Right atrium auricular region (tissue), 2 donors: ENCODE results near the gene CCT8. TPM values are rescaled to one million over a fixed set of nuclear protein-coding genes. Genes with fewer than 3 reads are reported as not detected.

Source experiments
- DNase-seq: peaks from one replicate; pipeline ENCODE4 v3.0.0-alpha.2; 2019; ENCODE audit warnings: low spot score
- H3K27ac ChIP-seq, 2 donors: fragments of 200-600 bp; sonication (generic); 1 replicate in 1 of 2; 2 replicates in 1 of 2; pipeline ENCODE4 v1.5.1; 2016 to 2019
- H3K27me3 ChIP-seq, 2 donors: fragments of 200-600 bp; sonication (generic); one replicate each; pipeline versions ENCODE4 v1.5.1 to v1.6.0; 2017 to 2019
- H3K36me3 ChIP-seq: fragments of 200-600 bp; sonication (generic); one replicate; pipeline ENCODE4 v1.5.1; 2016
- H3K4me1 ChIP-seq, 2 donors: fragments of 200-600 bp; sonication (generic); one replicate each; pipeline versions ENCODE4 v1.5.1 to v1.6.0; 2017 to 2019
- H3K4me3 ChIP-seq, 2 donors: fragments of 200-600 bp; sonication (generic); 1 replicate in 1 of 2; 2 replicates in 1 of 2; pipeline ENCODE4 v1.5.1; 2017 to 2019; ENCODE audit warnings: mild to moderate bottlenecking in 1 of 2, moderate library complexity in 1 of 2
- H3K9me3 ChIP-seq, 2 donors: fragments of 200-600 bp; sonication (generic); one replicate each; pipeline ENCODE4 v1.5.1; 2019
- total RNA-seq, 2 donors: library from RNA; depleted of rRNA; stranded (reverse); fragments of >200 nt; gene quantifications; one replicate each; pipeline ENCODE4 v1.1.0, GENCODE V29; 2016
- TF ChIP-seq, protein P1 (sequence below), 2 donors: fragments of 200-600 bp; sonication (generic); IDR thresholded peaks; one replicate each; pipeline ENCODE4 v1.5.1; 2019; ENCODE audit warnings: antibody characterized with exemption in 2 of 2

The CCT8 gene
- total RNA-seq, 2 donors from 2014 or later, result 89.5 to 91.8 TPM

DNA sequence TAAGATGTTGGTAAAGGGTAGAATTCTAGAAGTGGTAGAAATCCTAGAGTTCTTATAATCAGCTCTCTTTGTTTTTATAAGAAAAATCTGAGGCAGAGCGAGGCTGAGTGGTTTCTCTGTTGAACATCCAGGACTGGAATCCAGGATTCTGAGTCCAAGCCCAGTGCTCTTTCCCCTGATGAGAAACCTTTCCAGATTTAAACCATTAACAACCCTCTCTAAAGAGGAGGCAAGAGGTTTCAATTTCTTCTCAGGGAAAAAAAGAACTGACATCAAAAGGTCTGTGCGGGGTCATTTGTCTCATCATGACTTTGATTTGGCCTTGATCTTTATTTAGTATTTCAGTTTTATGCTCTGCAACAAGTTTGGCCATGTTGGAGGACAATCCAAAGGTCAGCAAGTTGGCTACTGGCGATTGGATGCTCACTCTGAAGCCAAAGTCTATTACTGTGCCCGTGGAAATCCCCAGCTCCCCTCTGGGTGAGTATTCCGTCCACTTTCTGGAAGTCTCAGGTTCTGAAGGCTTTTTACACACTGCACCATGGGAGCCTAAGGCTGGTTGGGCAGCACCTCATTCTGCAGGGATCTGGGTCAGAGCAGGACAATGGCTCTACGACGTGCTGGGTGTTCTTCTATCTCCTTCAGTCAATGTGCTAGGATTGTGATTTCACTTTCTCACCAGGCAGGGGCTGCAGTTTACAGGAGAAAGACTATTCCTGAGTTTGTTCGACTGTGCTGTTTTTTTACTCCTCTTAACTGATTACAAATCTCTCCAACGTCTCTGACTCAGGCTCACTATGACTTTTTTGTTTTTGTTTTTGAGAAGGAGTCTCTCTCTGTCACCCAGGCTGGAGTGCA lies 18.9 kb upstream of the CCT8 start:
- TF ChIP-seq, protein P1, sequence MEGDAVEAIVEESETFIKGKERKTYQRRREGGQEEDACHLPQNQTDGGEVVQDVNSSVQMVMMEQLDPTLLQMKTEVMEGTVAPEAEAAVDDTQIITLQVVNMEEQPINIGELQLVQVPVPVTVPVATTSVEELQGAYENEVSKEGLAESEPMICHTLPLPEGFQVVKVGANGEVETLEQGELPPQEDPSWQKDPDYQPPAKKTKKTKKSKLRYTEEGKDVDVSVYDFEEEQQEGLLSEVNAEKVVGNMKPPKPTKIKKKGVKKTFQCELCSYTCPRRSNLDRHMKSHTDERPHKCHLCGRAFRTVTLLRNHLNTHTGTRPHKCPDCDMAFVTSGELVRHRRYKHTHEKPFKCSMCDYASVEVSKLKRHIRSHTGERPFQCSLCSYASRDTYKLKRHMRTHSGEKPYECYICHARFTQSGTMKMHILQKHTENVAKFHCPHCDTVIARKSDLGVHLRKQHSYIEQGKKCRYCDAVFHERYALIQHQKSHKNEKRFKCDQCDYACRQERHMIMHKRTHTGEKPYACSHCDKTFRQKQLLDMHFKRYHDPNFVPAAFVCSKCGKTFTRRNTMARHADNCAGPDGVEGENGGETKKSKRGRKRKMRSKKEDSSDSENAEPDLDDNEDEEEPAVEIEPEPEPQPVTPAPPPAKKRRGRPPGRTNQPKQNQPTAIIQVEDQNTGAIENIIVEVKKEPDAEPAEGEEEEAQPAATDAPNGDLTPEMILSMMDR (IDR thresholded peaks at IDR 0.05), result no peak
- no peak for DNase-seq
- Histone ChIP-seq H3K36me3 (no peaks in the 10 kb centered on the region), H3K9me3 (no peaks in the 10 kb centered on the region), H3K27me3 (no peaks in the 10 kb centered on the region), H3K4me3 (no peak overlapping the region), H3K4me1 (no peaks in the 10 kb centered on the region), H3K27ac (no peak overlapping the region)

DNA sequence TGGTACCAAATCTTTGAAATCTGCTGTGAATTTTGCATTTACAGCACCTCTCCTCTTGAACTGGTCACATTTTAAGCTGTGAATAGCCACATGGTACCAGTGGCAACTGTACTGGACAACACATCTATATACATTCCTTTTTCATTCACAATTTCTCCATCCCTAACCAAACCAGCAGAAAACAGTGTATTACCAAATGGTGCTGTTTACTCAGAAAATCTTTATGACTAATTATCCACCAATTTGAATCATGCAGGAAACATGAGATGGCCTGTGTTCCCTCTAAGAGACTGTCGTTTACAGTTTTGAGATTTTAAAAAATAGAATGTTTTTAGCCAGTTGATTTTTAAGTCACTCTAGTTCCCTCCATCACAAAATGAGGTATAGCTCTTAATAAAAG lies 17.6 kb upstream of the CCT8 start:
- H3K9me3 ChIP-seq, result no peaks in the 10 kb centered on the region
- no peak overlapping the region for H3K4me3 ChIP-seq
- no peak for DNase-seq
- no peaks in the 10 kb centered on the region for H3K27me3 ChIP-seq
- H3K36me3 ChIP-seq, result no peaks in the 10 kb centered on the region
- no peaks in the 10 kb centered on the region for H3K4me1 ChIP-seq
- no peak overlapping the region for H3K27ac ChIP-seq
- TF ChIP-seq, protein P1 (IDR thresholded peaks at IDR 0.05), result no peak

DNA sequence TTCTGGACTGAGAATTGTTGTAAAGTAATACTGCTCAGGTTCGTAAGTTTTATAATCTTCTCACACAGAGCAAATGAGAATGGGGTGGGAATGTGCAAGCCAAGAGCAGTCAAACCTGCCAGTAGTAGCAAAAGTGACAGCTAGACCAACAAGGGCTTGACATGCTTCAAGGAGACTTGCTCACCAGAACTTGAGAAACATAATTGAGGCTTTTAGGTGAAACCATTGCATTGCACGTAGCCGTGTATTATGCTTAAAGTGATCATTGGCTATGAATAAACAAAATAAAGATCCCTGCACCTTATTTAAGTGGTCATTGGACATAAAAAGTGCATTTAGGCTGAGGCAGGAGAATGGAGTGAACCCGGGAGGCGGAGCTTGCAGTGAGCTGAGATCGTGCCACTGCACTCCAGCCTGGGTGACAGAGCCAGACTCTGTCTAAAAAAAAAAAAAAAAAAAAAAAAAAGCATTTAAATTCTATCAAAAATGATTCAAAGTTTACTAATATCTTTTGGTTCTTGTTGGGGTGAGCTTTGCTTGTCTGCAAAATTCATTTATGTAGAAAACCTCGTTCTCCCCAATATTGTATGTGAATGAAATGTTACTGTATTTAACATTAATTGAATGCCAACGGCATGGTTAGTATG lies 11.8 kb upstream of the CCT8 start:
- no peak overlapping the region for H3K27ac ChIP-seq
- H3K4me1 ChIP-seq, result peaks cover 0 to 14% of the 10 kb centered on the region in 2 donors
- TF ChIP-seq, protein P1 (IDR thresholded peaks at IDR 0.05), result no peak
- no peak overlapping the region for H3K4me3 ChIP-seq
- H3K9me3 ChIP-seq, result no peaks in the 10 kb centered on the region
- no peak for DNase-seq
- no peaks in the 10 kb centered on the region for H3K36me3 ChIP-seq
- H3K27me3 ChIP-seq, result no peaks in the 10 kb centered on the region

DNA sequence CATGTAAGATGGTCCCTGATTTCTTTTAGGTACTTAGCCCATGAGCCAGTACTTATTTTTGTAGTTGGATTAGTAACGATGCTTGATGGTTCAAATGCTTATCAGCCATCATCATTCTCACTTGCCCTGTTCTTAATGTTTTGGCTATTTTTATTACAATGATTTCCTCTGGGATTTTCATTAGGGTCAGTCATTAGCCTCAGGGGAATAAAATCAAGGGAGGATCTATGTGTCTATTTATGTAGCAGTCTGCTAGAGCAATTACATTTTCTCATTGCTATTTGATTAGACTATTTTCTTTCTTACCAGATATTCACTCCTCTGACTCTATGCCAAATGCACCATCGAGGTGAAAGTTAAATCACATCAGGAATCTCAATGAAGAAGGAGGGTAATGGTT lies 10.9 kb upstream of the CCT8 start:
- no peak for DNase-seq
- H3K36me3 ChIP-seq, result no peaks in the 10 kb centered on the region
- no peak overlapping the region for H3K27ac ChIP-seq
- TF ChIP-seq, protein P1 (IDR thresholded peaks at IDR 0.05), result no peak
- H3K27me3 ChIP-seq, result no peaks in the 10 kb centered on the region
- peaks cover 0 to 17% of the 10 kb centered on the region in 2 donors for H3K4me1 ChIP-seq
- no peaks in the 10 kb centered on the region for H3K9me3 ChIP-seq
- no peak overlapping the region for H3K4me3 ChIP-seq

DNA sequence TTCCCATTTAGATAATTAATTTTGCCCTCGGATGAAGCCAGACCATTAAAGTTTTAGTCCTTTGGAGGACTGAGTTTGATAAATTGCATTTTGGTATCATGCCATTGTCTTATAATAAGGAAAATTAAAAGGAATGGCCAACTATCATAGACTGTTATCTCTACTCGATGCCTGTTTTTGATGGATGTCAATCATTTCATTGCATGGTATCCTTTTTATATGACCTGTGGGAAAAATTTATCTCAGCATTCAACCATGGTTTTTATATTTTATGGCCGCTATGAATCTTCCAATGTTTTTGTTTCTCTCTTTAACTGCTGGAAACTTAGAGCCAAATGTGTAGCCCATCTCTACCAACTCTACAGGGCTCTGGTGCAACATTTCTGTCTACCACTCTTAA lies 9.9 kb upstream of the CCT8 start:
- no peaks in the 10 kb centered on the region for H3K27me3 ChIP-seq
- H3K27ac ChIP-seq, result no peak overlapping the region
- peaks cover 0 to 17% of the 10 kb centered on the region in 2 donors for H3K4me1 ChIP-seq
- no peaks in the 10 kb centered on the region for H3K9me3 ChIP-seq
- H3K4me3 ChIP-seq, result no peak overlapping the region
- no peak for DNase-seq
- TF ChIP-seq, protein P1 (IDR thresholded peaks at IDR 0.05), result no peak
- H3K36me3 ChIP-seq, result no peaks in the 10 kb centered on the region
